HG02840 (cell line): Measurements from ENCODE around the gene AKR1D1.
"Not testable (repeated sequence)": the region's sequence is repeated elsewhere in the genome, so short reads cannot be mapped to it uniquely, and the experiment has no call there.

Source experiments
- ATAC-seq: cut with Tn5 transposase; IDR thresholded peaks from one replicate; pipeline ENCODE4 v1.9.1; 2021; ENCODE audit warnings: mild to moderate bottlenecking, moderate library complexity, moderate number of reproducible peaks; ENCODE audit not compliant: unreplicated experiment, low FRiP score

The AKR1D1 gene

GRCh38 chr7:138116141-138116540 is 39.9 kb downstream of the AKR1D1 start:
- no peak for ATAC-seq

GRCh38 chr7:138116892-138117291 is 40.6 kb downstream of the AKR1D1 start:
- ATAC-seq, result no peak

GRCh38 chr7:138120140-138120827 is 44.0 kb downstream of the AKR1D1 start:
- no peak for ATAC-seq

GRCh38 chr7:138122162-138122561 is 45.9 kb downstream of the AKR1D1 start:
- ATAC-seq, result no peak

GRCh38 chr7:138125119-138125518 is 48.9 kb downstream of the AKR1D1 start:
- ATAC-seq, result no peak

GRCh38 chr7:138125598-138126111 is 49.4 kb downstream of the AKR1D1 start:
- no peak for ATAC-seq

GRCh38 chr7:138126928-138127327 is 50.7 kb downstream of the AKR1D1 start:
- ATAC-seq, result no peak

- ATAC-seq, result no peak
These were observed 51.7 kb downstream of the AKR1D1 start for GRCh38 chr7:138127996-138128395.

- no peak for ATAC-seq
These were observed 53.4 kb downstream of the AKR1D1 start for GRCh38 chr7:138129551-138130165.

- ATAC-seq, result no peak
These were observed 61.3 kb downstream of the AKR1D1 start for GRCh38 chr7:138137423-138138171.

GRCh38 chr7:138138244-138138643 is 62.0 kb downstream of the AKR1D1 start:
- ATAC-seq, result no peak

- ATAC-seq, result no peak
These were observed 66.4 kb downstream of the AKR1D1 start for GRCh38 chr7:138142583-138143201.

GRCh38 chr7:138144958-138145357 is 68.7 kb downstream of the AKR1D1 start:
- no peak for ATAC-seq

GRCh38 chr7:138146221-138146620 is 70.0 kb downstream of the AKR1D1 start:
- ATAC-seq, result not testable (repeated sequence)

- ATAC-seq, result not testable (repeated sequence)
These were observed 70.8 kb downstream of the AKR1D1 start for GRCh38 chr7:138146757-138147734.

- ATAC-seq, result no peak
These were observed 75.7 kb downstream of the AKR1D1 start for GRCh38 chr7:138151731-138152577.

- ATAC-seq, result no peak
These were observed 78.4 kb downstream of the AKR1D1 start for GRCh38 chr7:138154661-138155060.

GRCh38 chr7:138157702-138158101 is 81.4 kb downstream of the AKR1D1 start:
- no peak for ATAC-seq
